ENCODE results near the gene NKAIN4. TPM values are rescaled to one million over a fixed set of nuclear protein-coding genes. Genes with fewer than 3 reads are reported as not detected.
"Not testable (repeated sequence)": the region's sequence is repeated elsewhere in the genome, so short reads cannot be mapped to it uniquely, and the experiment has no call there.

The NKAIN4 gene
- total RNA-seq, 2 experiments from 2014 or later, result not detected

DNA sequence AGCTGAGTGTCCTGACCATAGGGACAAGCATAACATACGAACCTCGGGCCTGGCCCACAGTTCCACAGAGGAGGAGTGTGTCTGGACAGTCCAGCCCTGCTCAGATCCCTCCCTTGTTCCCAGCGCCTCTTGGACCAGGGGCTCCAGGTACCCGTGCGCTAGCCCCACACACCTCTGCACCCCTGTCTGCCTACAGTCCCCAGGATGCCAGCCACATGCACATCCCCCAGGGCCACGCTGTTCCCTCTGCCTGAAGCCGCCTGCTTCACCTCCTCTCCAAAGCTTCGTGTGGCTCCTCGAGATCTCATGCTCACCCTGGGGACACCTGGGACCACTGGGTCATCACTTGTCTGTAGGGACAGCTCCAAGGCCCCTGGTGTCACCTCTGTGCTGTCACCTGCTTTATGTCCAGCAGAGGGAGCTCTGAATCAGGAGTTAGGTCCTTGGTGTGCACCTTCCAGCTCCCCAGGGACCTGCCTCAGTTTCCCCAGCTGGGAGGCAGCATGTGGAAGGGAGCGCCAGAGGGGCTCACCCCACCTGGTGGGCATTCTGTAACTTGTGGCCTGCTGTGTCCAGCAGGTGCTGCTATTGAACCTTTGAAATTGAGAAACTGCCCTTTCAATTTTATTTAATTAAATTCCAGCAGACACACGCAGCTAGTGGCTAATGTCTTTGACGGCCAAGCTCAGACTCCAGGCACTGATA, 31.0 kb downstream of the NKAIN4 start:
- DNase-seq, result peak; percentile 63
- CTCF ChIA-PET, result interaction anchor here (0.6 to 5.4 kb wide), 35 partner anchors 10 to 273 kb away, joined by 3 to 54 read pairs (median 4); partner anchors contain the start of genes ARFGAP1, BIRC7 and YTHDF1
- H3K4me3 Mint-ChIP-seq, result no peak overlapping the region
- H3K36me3 Mint-ChIP-seq (ENCODE audit: low read depth), result no peaks in the 10 kb centered on the region
- intact Hi-C loops (cut with micrococcal nuclease), result loop anchor here (1.0 kb wide), 3 partner anchors 28 to 158 kb away; no protein-coding TSS in a partner anchor
- H3K27me3 Mint-ChIP-seq (ENCODE audit: low read depth), result no peaks in the 10 kb centered on the region
- no peaks in the 10 kb centered on the region for H3K9me3 Mint-ChIP-seq
- no peaks in the 10 kb centered on the region for H3K4me1 Mint-ChIP-seq (ENCODE audit: low read depth)
- no peak overlapping the region for H3K27ac Mint-ChIP-seq

DNA sequence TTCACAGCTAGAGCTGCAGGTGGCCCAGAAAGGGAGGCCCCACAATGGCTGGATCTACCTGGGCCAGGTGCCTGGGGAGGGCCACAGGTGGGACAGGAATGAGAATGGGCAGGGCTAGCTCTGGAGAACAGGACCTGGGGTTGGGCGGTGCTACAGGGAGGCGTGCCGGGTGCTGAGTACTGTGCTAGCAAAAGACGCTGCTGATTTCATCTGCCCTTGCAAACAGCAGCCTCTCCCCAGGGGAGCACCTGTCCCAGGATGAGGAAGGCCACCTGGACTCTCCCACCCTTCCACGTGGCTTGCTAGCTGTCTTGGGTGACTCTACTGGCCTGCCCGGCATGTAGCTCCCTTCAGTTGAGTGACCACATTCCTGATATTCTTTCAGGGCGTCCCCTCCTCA, 31.7 kb downstream of the NKAIN4 start:
- H3K27me3 Mint-ChIP-seq (ENCODE audit: low read depth), result no peaks in the 10 kb centered on the region
- no peak overlapping the region for H3K4me3 Mint-ChIP-seq
- no peak overlapping the region for H3K27ac Mint-ChIP-seq
- H3K36me3 Mint-ChIP-seq (ENCODE audit: low read depth), result no peaks in the 10 kb centered on the region
- CTCF ChIA-PET, result interaction anchor here (0.6 to 5.4 kb wide), 16 partner anchors 9 to 243 kb away, joined by 3 to 54 read pairs (median 7); partner anchors contain the start of genes BIRC7 and YTHDF1
- H3K4me1 Mint-ChIP-seq (ENCODE audit: low read depth), result no peaks in the 10 kb centered on the region
- DNase-seq, result no peak
- intact Hi-C loops (cut with micrococcal nuclease), result no loop called here
- H3K9me3 Mint-ChIP-seq, result no peaks in the 10 kb centered on the region

DNA sequence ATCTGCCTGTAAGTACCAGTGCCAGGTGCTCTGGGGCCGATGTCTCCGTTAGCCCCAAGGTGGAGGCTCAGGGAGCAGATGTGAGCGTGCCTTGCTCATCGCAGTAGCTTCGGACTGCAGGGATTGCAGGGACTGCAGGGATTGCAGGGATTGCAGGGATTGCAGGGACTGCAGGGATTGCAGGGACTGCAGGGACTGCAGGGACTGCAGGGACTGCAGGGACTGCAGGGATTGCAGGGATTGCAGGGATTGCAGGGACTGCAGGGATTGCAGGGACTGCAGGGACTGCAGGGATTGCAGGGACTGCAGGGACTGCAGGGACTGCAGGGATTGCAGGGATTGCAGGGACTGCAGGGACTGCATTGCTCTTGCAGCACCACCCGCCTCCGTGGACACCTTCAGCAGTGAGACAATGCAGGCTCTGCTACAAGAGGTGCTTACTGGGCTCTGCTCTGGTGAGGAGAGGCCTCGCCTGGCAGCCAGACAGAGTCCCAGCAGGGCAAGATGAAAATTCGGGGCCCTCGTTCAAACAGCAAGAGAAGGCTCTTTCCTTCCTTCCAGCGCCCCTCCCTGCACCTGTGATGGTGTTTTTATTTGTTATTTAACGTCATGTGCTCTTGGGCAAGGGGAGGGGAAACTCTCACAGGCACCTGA, 32.7 kb downstream of the NKAIN4 start:
- H3K36me3 Mint-ChIP-seq (ENCODE audit: low read depth); H3K9me3 Mint-ChIP-seq; DNase-seq; H3K27ac Mint-ChIP-seq; H3K4me3 Mint-ChIP-seq; H3K27me3 Mint-ChIP-seq (ENCODE audit: low read depth); H3K4me1 Mint-ChIP-seq (ENCODE audit: low read depth); intact Hi-C loops (cut with micrococcal nuclease): not testable (repeated sequence)
- CTCF ChIA-PET, result interaction anchor here (1.2 kb wide), 1 partner anchor 141 kb away, joined by 5 read pairs; no protein-coding TSS in a partner anchor

DNA sequence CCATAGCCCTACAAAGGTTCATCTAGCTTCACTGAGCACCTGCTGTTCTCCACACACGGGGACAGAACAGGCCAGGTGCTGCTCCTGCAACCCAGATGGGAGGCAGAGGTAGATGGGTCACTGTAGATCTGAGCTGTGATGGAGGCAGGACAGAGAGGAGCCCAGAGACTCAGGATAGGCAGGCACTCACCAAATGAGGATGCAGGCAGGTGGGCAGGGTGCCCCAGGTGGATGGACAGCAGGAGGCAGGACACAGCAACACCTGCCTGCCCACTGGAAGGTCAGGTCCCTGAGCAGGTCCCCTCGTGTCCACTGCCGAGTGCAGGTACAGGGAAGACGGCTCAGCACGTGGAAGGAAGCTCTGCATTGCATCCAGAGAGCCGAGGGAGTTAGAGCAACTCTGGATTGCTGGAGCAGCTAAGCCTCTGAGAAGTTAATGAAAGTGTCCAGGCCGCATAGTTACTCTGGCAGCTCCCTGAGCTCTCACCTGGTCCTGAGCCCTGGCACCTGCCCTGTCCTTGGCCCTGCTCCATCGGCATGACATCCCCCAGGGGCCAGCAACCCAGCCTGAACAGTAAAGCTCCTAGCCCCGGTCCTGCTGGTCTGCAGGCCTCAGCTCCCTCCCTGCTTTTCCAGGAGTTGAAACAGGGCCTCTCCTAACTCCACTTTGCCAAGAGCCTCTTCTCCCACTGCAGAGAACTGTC, 33.4 kb downstream of the NKAIN4 start:
- Mint-ChIP-seq H3K4me1 (ENCODE audit: low read depth) (peaks cover 7% of the 10 kb centered on the region), H3K36me3 (ENCODE audit: low read depth) (no peaks in the 10 kb centered on the region), H3K9me3 (no peaks in the 10 kb centered on the region), H3K27me3 (ENCODE audit: low read depth) (no peaks in the 10 kb centered on the region), H3K4me3 (no peak overlapping the region), H3K27ac (no peak overlapping the region)
- CTCF ChIA-PET, result interaction anchor here (1.2 kb wide), 1 partner anchor 141 kb away, joined by 5 read pairs; no protein-coding TSS in a partner anchor
- intact Hi-C loops (cut with micrococcal nuclease), result no loop called here
- DNase-seq, result no peak

DNA sequence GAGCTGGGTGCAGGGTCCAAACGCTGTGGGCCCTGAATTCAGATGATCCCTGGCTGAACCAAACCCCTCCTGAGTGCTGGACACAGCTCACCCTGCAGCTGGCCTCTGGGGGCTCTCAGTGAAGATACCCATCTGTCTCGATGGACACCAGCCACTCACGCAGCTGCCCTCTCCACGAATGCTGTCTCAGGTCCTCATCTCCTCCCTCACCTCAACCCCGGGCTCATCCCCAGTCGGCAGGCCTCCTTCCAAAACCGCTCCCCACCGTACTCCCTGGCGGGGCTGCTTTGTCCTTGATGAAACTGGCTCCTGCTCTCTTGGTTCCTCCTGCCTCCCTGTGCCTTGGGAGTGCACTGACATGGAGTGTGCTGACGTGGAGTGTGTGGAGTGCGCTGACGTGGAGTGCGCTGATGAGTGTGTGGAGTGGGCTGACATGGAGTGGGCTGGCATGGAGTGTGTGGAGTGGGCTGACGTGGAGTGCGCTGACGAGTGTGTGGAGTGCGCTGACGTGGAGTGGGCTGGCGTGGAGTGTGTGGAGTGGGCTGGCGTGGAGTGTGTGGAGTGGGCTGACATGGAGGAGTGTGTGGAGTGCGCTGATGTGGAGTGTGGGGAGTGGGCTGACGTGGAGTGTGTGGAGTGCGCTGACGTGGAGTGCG, 34.3 kb downstream of the NKAIN4 start:
- intact Hi-C loops (cut with micrococcal nuclease), result loop anchor here (5.0 to 10.0 kb wide), 2 partner anchors 283 to 765 kb away; partner anchors contain the start of genes GID8 and PRPF6
- H3K9me3 Mint-ChIP-seq, result no peaks in the 10 kb centered on the region
- no peak for DNase-seq
- peaks cover 11% of the 10 kb centered on the region for H3K4me1 Mint-ChIP-seq (ENCODE audit: low read depth)
- CTCF ChIA-PET, result no interaction called here
- peaks cover 5% of the 10 kb centered on the region for H3K36me3 Mint-ChIP-seq (ENCODE audit: low read depth)
- H3K4me3 Mint-ChIP-seq, result no peak overlapping the region
- H3K27me3 Mint-ChIP-seq (ENCODE audit: low read depth), result no peaks in the 10 kb centered on the region
- H3K27ac Mint-ChIP-seq, result no peak overlapping the region

DNA sequence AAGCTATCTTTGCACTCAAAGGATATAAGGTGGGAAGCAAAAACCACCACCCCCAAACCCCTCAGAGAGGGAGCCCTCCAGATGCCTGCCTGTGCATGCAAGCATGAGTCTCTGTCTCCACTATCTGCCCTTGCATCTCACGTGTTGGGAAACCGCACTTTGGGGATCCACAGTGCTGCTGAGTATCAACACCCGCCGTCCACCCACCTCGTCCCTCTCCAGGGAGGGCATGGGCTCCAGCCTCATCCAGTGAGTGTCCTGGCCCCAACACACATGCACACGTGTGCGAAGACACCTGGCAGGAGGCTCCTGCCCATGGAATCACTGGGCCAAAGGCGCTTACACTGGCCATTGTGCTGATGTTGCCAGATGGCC, 34.8 kb downstream of the NKAIN4 start:
- H3K36me3 Mint-ChIP-seq (ENCODE audit: low read depth), result peaks cover 10% of the 10 kb centered on the region
- no peaks in the 10 kb centered on the region for H3K27me3 Mint-ChIP-seq (ENCODE audit: low read depth)
- DNase-seq, result no peak
- intact Hi-C loops (cut with micrococcal nuclease), result loop anchor here (5.0 to 10.0 kb wide), 2 partner anchors 282 to 765 kb away; partner anchors contain the start of genes GID8 and PRPF6
- peaks cover 17% of the 10 kb centered on the region for H3K4me1 Mint-ChIP-seq (ENCODE audit: low read depth)
- H3K9me3 Mint-ChIP-seq, result no peaks in the 10 kb centered on the region
- CTCF ChIA-PET, result interaction anchor here (0.7 kb wide), 1 partner anchor 61 kb away, joined by 3 read pairs; no protein-coding TSS in a partner anchor
- H3K4me3 Mint-ChIP-seq, result no peak overlapping the region
- H3K27ac Mint-ChIP-seq, result no peak overlapping the region

DNA sequence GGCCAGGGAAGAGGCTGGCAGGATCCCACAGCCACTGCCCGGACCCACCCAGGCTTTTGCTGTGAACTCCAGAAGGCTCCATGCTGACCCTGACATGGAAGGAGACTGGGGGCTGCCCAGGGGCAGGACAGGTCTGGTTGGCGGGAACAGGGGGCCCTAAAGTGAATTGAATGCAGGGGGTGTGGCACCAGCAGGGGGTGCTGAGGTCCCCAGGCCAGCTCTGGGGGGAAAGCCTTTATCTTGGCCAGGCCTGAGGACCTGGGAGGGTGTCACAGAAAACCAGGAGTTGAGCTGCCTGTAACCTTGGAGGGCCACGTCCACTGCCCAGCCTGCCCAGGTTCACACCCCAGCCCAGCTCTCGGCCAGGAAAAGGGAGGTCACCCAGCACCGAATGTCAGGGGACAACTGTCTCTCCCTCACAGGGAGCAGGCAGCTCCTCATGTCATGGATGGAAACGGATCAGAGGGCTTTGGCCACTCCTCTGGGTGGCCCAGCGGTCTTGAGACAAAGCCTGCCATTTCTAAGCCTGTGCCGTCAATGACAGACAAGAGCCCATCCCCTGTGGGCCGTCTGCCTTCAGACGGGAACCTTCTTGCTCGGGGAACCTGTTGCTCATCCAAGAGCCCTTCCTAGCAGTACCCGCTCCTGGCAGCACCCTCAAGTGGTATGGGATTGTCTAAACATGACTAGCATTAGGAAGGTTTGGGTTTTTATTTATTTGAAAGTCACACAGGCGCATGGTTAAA, 35.4 kb downstream of the NKAIN4 start:
- H3K9me3 Mint-ChIP-seq, result no peaks in the 10 kb centered on the region
- H3K36me3 Mint-ChIP-seq (ENCODE audit: low read depth), result peaks cover 14% of the 10 kb centered on the region
- no peak overlapping the region for H3K4me3 Mint-ChIP-seq
- DNase-seq, result no peak
- CTCF ChIA-PET, result interaction anchor here (0.7 kb wide), 1 partner anchor 62 kb away, joined by 3 read pairs; no protein-coding TSS in a partner anchor
- H3K27ac Mint-ChIP-seq, result no peak overlapping the region
- intact Hi-C loops (cut with micrococcal nuclease), result loop anchor here (5.0 to 10.0 kb wide), 2 partner anchors 282 to 766 kb away; partner anchors contain the start of genes GID8 and PRPF6
- H3K4me1 Mint-ChIP-seq (ENCODE audit: low read depth), result peaks cover 22% of the 10 kb centered on the region
- H3K27me3 Mint-ChIP-seq (ENCODE audit: low read depth), result no peaks in the 10 kb centered on the region

DNA sequence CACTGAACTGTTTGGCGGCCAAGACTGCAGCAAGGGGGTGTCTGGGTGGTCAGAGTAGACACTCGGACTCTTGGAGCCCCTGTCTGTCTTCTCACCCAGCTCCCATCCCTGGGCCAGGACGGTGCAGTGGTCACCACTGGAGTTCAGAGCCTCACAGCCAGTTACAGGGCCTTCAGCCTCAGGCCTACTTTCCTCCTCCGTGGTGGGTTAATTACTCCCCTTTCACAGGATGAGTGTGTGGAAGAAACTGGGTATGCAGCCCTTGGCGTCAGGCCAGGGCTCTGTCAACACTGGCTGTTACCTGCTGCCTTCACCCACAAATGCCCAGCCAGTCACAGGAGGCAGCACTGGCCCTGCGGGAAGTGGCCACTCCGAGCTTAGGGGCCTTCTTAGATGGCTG, 36.6 kb downstream of the NKAIN4 start:
- Mint-ChIP-seq H3K4me1 (ENCODE audit: low read depth) (peaks cover 34% of the 10 kb centered on the region), H3K27ac (no peak overlapping the region), H3K27me3 (ENCODE audit: low read depth) (no peaks in the 10 kb centered on the region), H3K36me3 (ENCODE audit: low read depth) (peaks cover 22% of the 10 kb centered on the region), H3K9me3 (no peaks in the 10 kb centered on the region), H3K4me3 (no peak overlapping the region)
- CTCF ChIA-PET, result interaction anchor here (0.6 kb wide), 1 partner anchor 163 kb away, joined by 3 read pairs; no protein-coding TSS in a partner anchor
- no peak for DNase-seq
- intact Hi-C loops (cut with micrococcal nuclease), result loop anchor here (5.0 to 10.0 kb wide), 2 partner anchors 280 to 767 kb away; partner anchors contain the start of genes GID8 and PRPF6

DNA sequence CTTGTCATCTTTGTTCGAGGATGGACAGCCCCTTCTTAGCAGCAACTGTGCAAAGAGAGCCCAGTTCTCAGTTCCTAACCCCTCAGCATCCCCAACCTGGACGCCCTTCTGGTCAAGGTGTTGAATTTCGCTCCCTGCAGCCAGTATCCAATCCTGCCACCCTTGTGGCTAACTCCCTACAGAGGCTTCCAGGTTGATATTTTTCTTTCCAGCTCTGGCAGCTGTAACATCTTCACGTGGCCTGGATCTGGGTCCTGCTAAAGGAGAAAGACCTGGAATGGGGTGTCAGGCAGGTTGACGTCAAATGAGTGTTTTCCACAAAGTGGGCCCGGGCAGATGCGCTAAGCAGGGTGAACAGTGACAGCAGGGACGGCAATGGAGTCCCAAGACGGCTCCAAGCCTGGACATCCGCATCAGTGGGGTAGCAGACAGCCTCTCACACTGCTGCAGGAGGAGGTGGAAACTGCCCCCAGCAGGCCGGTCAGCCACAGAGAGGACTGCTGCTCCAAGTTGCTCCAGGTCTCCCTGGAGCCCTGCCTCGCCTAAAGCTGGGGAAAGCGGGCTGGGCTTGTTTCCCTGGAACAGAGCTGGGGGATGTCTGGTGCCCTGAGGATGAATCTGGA, 37.3 kb downstream of the NKAIN4 start:
- CTCF ChIA-PET, result no interaction called here
- no peak for DNase-seq
- Mint-ChIP-seq H3K36me3 (ENCODE audit: low read depth) (peaks cover 28% of the 10 kb centered on the region), H3K4me1 (ENCODE audit: low read depth) (peaks cover 41% of the 10 kb centered on the region), H3K27me3 (ENCODE audit: low read depth) (no peaks in the 10 kb centered on the region), H3K4me3 (peak overlapping the region; percentile 78), H3K27ac (peak overlapping the region; percentile 87), H3K9me3 (no peaks in the 10 kb centered on the region)
- intact Hi-C loops (cut with micrococcal nuclease), result loop anchor here (1.0 to 10.0 kb wide), 5 partner anchors 114 to 768 kb away; partner anchors contain the start of genes GID8, PPDPF, PRPF6 and TPD52L2

DNA sequence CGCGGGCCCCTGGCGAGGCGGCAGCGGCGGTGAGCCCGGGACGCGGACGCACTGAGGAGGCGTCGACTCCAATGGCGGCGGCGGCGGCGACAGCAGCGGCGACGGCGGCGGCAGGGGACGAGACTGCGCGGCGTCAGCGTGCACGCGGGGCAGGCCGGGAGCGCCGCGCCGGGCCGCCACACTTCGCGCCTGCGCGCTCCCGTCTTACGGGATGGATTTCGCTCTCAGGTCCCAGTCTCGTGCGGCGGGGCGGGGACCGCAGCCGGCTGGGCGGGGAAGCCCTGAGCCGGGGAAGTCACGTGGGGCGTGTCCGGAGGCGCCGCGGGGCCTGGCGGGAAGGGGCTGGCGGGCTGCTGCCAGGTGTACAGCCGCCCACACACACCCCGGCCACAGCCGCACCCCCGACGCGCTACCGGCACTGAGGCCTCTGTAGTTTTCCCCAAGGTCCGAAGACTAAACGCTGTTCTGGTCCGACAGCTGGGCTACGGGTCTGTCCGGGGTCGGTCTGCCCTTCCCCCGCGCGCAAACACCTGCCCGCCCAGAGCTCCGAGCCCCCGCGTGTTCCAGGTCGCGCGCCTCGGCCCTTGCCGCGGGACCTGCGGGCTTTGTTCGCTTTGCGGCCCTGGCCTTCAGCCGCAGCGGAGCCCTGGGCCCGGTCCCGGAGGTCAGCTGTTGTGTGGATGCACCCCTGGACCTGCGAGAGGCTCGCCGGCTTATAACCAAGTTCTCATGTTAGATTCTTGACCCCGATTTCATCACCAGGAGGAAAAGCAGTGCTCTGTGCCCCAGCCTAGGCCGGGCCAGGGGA, 38.0 kb downstream of the NKAIN4 start, which contains the start of gene YTHDF1:
TSS of gene YTHDF1 (minus strand) at position 91 of the 808 bp plus-strand sequence. CDS start 239 bp downstream, outside the sequence.
- peaks cover 47% of the 10 kb centered on the region for H3K4me1 Mint-ChIP-seq (ENCODE audit: low read depth)
- peaks cover 30% of the 10 kb centered on the region for H3K36me3 Mint-ChIP-seq (ENCODE audit: low read depth)
- DNase-seq, result peak; percentile 97
- intact Hi-C loops (cut with micrococcal nuclease), result loop anchor here (1.0 to 10.0 kb wide), 5 partner anchors 113 to 769 kb away; partner anchors contain the start of genes GID8, PPDPF, PRPF6 and TPD52L2
- peak within 1 kb of the TSS; percentile 87 for H3K27ac Mint-ChIP-seq
- H3K9me3 Mint-ChIP-seq, result no peaks in the 10 kb centered on the region
- no peaks in the 10 kb centered on the region for H3K27me3 Mint-ChIP-seq (ENCODE audit: low read depth)
- CTCF ChIA-PET, result interaction anchor here (5.6 kb wide), 1 partner anchor 7 kb away, joined by 50 read pairs; no protein-coding TSS in a partner anchor
- peak within 1 kb of the TSS; percentile 94 for H3K4me3 Mint-ChIP-seq
